ENCODE data around the gene KCNE3.
A peak's percentile ranks its signal among the peaks of the same experiment; 100 is the strongest.

Gene KCNE3

DNA sequence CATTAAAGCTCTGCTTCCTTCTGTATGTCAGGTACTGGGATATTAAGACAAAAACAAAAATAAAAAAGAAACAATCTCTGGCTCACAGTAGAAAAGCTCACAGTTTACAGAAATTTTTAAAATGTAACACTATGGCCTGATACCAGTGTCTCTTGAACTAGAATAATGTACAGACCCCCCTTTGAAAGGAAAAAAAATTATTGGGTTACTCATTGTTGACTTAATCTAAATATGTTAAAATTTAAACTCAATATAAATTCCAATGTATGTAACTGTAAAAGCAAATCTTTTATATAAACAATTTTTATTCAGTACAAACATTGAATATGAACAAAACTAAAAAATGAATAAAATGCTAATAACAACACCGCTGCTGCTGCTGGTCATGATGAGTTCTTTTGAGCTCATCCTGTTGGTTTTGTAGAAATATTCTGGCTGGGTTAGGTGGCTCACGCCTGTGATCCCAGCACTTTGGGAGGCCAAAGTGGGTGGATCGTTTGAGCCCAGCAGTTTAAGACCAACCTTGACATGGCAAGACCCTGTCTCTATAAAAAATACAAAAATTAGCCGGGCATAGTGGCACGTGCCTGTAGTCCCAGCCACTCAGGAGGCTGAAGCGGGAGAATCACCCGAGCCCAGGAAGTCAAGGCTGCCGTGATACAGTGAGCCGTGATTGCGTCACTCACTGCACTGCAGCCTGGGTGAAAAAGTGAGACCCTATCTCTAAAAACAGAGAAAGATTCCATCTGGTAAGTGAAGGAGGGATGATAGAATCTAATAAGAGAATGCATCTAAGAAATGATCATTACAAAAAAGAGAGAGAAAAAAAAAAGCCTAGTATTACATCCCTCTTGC lies 11.8 kb upstream of the KCNE3 start:
- Mint-ChIP-seq H3K27ac (no peak overlapping the region), H3K9me3 (no peaks in the 10 kb centered on the region), H3K27me3 (peaks cover 7% of the 10 kb centered on the region), H3K4me1 (peaks cover 6% of the 10 kb centered on the region), H3K4me3 (no peak overlapping the region)
- DNase-seq (no peak), ATAC-seq (no peak)

DNA sequence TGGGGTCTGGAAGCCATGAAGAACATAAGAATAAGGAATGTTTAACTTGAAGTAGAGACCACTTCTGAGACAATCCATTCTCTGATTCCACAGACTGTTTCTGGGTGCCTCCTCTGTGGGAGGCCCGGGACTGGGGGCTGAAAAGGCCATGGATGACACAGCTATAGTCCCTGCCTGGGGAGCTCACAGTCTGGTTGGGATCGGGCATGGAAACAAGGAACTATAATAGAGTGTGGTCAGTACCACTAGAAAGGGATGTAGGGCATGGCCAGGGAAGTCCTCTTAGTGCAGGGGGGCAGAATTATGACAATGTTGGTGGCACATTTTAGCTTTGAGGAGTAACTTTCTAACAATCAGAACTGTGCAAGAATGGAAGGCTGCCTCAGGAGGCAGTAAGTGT lies 9.2 kb upstream of the KCNE3 start:
- Mint-ChIP-seq H3K27ac (no peak overlapping the region), H3K9me3 (no peaks in the 10 kb centered on the region), H3K4me3 (no peak overlapping the region), H3K4me1 (peaks cover 16% of the 10 kb centered on the region), H3K27me3 (peaks cover 7% of the 10 kb centered on the region)
- no peak for ATAC-seq
- DNase-seq: no peak

DNA sequence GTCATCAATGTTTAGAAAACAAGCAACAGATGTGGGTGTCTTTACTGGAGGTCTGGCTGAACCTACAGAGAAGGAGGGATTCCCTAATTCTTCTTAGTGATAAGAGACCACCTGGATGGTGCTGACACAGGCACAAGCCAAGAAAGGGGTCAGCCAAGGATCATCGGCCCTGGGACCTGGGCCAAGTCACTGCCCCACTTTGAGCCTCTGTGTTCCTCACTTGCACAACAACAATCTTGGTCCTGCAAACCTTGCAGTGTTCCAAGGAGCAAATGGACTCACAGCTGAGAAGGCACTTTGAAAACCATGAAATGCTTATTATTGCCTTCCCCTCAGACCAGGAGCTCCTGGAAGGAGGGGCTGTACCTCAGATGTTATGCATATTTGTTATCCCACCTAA lies 7.0 kb upstream of the KCNE3 start:
- Mint-ChIP-seq H3K27me3 (peaks cover 7% of the 10 kb centered on the region), H3K9me3 (no peaks in the 10 kb centered on the region), H3K4me3 (no peak overlapping the region), H3K27ac (no peak overlapping the region), H3K4me1 (peaks cover 10% of the 10 kb centered on the region)
- ATAC-seq (no peak), DNase-seq (no peak)

DNA sequence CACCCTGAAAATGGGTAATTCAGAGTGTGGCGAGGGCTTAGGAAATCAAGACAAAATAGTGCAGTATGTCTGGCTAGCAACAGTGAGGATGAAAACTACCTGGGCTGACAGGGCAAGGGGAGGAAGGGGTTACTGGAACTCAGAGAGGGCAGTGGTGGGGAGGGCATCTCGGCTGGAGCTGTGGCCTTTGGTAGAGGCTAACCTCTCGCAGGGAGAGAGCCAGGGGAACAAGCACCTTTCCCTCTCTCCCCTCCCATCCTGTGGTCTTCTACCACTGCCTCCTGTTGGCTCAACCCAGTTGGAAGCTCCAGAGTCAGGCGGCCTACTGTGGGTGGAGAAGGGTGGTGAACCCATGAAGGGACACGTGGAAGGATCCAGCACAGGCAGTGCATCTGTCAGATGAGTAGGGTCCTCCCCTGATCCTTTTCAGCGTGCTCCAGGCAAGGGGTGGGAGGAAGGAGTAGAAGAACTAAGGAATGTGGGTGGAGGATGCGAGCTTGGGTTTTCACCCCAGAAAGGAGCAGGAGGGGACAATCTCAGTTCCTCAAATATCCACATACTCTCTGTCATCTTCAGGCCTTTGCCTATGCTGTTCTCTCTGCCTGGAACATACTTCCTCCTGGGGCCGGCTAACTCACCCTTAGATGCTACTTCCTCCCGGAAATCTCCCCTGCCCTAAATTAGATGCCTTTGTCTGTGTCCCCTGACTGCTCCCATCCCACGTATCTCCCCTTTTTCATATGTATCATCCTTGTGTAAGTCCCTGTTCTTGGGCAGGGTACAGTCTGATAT lies 6.2 kb upstream of the KCNE3 start:
- DNase-seq: no peak
- Mint-ChIP-seq H3K9me3 (no peaks in the 10 kb centered on the region), H3K4me1 (peaks cover 10% of the 10 kb centered on the region), H3K27ac (peak overlapping the region in 1 of 2 donors; percentile 42), H3K27me3 (peaks cover 11% of the 10 kb centered on the region), H3K4me3 (no peak overlapping the region)
- ATAC-seq: no peak

DNA sequence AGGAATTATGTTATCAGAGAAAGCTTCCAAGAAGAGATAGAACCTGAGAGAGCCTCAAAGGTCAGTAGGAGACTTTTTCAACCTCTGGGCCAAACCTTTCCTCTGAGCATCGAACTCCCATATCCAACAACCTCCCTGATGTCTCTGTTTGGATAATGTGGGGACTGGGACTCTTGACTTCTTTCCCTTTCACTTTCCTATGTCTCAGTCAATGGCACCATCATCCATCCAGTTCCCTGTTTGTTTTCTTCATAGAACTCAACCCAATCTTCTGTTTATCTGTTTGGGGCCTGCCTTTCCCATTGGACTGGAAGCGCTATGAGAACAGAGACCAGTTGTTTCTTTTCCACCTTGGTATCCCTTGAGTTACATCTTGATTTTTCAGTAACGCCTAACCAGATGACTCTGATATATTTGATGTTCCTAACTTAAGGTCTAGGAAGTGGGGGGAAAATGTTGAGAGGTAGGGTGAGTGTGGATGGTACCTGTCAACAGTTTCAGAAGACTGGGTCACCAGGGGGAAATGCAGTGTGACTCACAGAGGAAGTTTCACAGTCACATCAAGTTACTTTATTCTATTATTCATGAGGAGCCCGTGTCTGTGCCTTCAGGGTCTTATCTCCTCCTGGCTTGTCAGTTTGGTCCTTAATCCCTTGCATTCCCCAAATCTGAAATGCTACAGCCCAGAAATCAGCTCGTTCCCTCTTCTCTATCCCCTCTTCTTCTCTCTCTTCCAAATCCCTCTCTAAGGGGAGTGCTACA lies 4.5 kb upstream of the KCNE3 start:
- ATAC-seq (no peak), DNase-seq (no peak)
- Mint-ChIP-seq H3K27ac (peak overlapping the region in 1 of 2 donors; percentile 3), H3K27me3 (peaks cover 28% of the 10 kb centered on the region), H3K4me1 (peaks cover 10% of the 10 kb centered on the region), H3K4me3 (no peak overlapping the region), H3K9me3 (no peaks in the 10 kb centered on the region)

DNA sequence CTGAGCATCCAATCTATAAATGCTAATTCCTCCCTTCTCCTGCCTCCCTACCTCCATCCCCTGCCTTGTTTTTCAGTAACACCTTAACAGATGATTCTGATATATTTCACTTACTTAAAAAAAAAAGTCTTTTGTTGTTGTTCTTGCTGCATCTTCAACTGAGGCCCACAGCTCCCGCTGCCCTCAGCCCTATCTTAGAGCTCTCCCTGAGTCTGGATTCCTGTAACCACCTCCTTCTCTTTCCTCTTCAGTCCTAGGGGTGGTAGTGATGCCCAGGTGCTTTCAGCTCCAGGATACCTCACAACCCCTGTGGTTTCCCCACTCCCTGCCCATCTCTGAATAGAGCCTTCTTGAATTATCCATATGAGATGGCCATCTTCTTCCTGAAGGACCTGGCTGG lies 3.7 kb upstream of the KCNE3 start:
- Mint-ChIP-seq H3K4me3 (no peak overlapping the region), H3K9me3 (no peaks in the 10 kb centered on the region), H3K4me1 (peaks cover 10% of the 10 kb centered on the region), H3K27me3 (peaks cover 29% of the 10 kb centered on the region), H3K27ac (no peak overlapping the region)
- ATAC-seq (no peak), DNase-seq (no peak)

DNA sequence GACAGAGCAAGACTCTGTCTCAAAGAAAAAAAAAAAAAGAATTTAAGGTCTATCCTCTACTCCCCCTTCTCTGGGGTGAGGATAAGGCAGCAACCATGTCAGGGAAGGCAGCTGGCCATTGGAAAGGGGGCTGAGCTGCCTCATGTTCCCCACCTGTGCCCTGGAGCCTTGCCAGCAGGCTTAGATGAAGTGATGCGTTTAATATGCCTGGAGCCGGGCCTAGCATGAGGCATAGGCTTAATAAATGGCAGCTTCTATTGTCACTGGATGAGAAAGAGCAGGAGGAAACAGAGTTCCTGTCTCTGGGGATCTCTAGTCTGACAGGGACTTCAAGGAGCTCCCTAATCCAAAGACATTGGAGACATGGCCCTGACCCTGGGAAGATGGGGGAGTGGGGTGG lies 3.2 kb upstream of the KCNE3 start:
- no peaks in the 10 kb centered on the region for H3K9me3 Mint-ChIP-seq
- no peak for ATAC-seq
- H3K27ac Mint-ChIP-seq: no peak overlapping the region
- no peak overlapping the region for H3K4me3 Mint-ChIP-seq
- DNase-seq: no peak
- H3K4me1 Mint-ChIP-seq: peaks cover 10% of the 10 kb centered on the region
- H3K27me3 Mint-ChIP-seq: peaks cover 34% of the 10 kb centered on the region

DNA sequence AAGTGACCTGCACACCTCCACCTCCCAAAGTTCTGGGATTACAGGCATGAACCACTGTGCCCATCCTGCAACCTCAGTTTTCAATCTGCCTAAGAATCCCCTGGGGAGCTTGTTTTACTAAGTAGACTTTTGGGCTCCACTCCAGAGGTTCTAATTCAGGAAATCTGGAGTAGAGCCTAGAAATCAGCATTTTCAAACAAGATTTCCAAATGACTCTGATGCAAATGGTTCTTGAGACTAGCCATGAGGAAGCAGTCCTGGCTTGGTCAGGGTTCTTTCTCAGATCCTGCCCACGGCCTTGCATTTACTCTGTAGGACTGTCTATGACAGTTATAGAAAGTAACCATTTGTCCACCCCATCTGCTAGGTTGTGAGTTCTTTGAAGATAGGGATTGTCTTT lies 1.6 kb upstream of the KCNE3 start:
- H3K4me3 Mint-ChIP-seq: no peak overlapping the region
- ATAC-seq: no peak
- peaks cover 45% of the 10 kb centered on the region for H3K27me3 Mint-ChIP-seq
- DNase-seq: no peak
- peaks cover 10% of the 10 kb centered on the region for H3K4me1 Mint-ChIP-seq
- no peak overlapping the region for H3K27ac Mint-ChIP-seq
- no peaks in the 10 kb centered on the region for H3K9me3 Mint-ChIP-seq

DNA sequence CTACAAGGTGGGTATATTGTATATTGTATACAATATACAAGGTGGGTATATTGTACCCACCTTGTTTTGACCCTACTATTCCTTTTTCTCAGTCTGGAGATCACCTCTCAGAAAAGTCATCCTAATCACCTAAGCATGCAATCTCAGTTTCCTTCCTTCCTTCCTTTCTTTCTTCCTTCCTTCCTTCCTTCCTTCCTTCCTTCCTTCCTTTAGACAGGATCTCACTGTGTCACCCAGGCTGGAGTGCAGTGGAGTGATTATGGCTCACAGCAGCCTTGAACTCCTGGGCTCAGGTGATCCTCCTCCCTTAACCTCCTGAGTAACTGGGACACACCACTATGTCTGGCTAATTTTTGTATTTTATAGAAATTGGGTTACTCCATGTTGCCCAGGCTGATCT lies 1.2 kb upstream of the KCNE3 start:
- Mint-ChIP-seq H3K27me3 (peaks cover 45% of the 10 kb centered on the region), H3K4me1 (peaks cover 10% of the 10 kb centered on the region), H3K27ac (no peak overlapping the region), H3K4me3 (no peak overlapping the region), H3K9me3 (no peaks in the 10 kb centered on the region)
- ATAC-seq: no peak
- DNase-seq: no peak

DNA sequence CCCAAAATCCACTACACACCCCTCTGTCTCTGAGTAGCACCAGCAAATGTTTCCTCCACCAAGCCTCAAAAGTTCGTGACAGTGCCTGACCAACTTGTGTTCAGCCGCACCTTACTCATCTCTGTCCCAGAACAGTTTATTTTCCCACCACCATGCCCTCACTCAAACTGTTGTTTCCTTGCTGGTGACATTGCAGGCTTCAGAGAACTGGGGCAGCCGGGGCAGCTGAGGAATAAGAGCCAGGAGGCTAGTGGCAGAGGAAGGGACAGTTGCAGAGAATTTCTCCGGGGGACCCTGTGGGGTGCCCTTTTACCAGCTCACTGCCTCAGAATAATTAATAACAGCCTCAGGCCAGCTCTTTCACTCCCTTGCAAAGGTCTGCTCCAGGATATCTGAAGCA lies 709 bp upstream of the KCNE3 start:
- no peaks in the 10 kb centered on the region for H3K9me3 Mint-ChIP-seq
- H3K27me3 Mint-ChIP-seq: peaks cover 45% of the 10 kb centered on the region
- no peak overlapping the region for H3K27ac Mint-ChIP-seq
- DNase-seq: no peak
- H3K4me3 Mint-ChIP-seq: peak overlapping the region in 1 of 2 donors; percentile 66
- peaks cover 10% of the 10 kb centered on the region for H3K4me1 Mint-ChIP-seq
- no peak for ATAC-seq

DNA sequence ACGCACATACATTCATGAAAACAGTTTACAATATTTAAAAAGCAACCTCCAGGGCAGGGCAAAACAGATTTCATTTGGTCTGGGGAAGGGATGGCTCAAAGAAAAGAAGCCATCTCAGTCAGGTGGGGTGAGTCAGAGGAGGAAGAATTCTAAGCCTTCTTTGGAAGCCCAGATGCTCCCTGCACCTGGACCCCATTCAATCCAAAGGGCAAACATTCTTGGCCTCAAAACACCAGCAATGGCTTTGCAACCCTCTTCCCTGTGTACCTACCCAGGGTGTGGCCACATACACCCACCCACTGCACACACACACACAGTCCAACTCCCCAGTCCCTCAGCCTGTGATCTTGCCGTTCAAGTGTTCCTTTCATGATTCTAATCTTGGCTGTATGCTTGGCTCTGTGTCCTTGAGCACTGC lies 2.0 kb downstream of the KCNE3 start:
- Mint-ChIP-seq H3K9me3 (no peaks in the 10 kb centered on the region), H3K27ac (no peak overlapping the region), H3K4me3 (no peak overlapping the region), H3K4me1 (no peaks in the 10 kb centered on the region), H3K27me3 (peaks cover 45% of the 10 kb centered on the region)
- no peak for ATAC-seq
- DNase-seq: no peak

DNA sequence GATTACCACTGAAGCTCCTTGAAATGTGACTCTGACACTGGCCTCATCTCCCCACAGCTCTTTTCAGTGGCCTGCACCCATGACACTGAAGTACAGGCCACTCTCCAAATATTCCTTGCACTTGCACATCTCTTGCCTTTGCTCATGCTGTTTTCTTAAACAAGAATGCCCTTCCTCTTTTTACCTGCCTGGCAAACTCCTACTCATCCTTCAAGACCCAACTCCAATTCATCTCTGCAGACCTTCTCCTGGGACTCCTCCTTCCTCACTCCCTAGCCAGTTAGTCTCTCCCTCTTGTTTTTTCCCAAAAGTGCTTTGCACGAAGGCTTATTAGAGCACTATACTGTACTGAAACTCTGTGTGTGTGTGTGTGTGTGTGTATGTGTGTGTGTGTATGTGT lies 2.6 kb downstream of the KCNE3 start:
- Mint-ChIP-seq H3K27ac (no peak overlapping the region), H3K9me3 (no peaks in the 10 kb centered on the region), H3K27me3 (peaks cover 45% of the 10 kb centered on the region), H3K4me1 (no peaks in the 10 kb centered on the region), H3K4me3 (no peak overlapping the region)
- ATAC-seq (no peak), DNase-seq (no peak)

DNA sequence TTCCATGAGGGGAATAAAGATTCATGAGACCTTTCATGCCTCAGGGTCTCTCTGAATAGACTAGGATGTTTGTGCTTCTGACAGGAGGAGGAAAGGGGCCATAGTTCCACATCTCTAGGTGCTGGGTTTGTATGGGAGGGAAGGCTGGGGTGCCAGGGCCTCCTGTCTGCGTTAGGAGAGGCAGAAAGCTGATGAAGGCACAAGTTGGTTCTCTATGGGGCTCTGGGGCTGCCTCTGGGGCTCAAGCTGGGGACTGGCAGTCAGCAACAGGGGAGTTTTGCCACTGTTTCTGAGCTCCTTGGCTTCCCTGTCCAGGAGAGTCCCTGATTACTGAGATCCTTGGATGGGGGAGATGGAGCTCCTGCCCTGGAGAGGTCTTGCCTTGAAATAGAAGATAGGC lies 4.1 kb downstream of the KCNE3 start:
- Mint-ChIP-seq H3K9me3 (no peaks in the 10 kb centered on the region), H3K27ac (peak overlapping the region; percentile 5 to 28), H3K4me3 (no peak overlapping the region), H3K4me1 (no peaks in the 10 kb centered on the region), H3K27me3 (peaks cover 37% of the 10 kb centered on the region)
- DNase-seq (no peak), ATAC-seq (no peak)

DNA sequence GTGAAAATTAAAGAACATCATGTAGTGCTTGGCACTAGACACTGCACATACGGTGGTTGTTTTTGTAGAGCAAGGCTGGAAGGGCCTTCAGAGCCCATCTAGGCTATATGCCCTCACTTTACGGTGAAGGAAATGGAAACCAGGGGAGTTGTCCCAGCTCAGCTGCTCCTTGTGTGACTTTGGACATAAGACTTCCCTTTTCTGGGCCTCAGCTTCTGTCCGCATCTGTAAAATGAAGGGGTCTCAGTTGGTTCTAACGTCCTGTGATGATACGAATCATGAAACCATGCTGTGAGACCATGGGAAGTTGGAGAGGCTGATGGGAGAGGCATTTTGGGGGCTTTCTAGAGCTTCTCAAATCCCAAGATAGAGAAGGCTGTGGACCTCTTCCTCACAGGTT lies 4.7 kb downstream of the KCNE3 start:
- no peaks in the 10 kb centered on the region for H3K4me1 Mint-ChIP-seq
- H3K9me3 Mint-ChIP-seq: no peaks in the 10 kb centered on the region
- ATAC-seq: no peak
- H3K4me3 Mint-ChIP-seq: no peak overlapping the region
- peaks cover 31% of the 10 kb centered on the region for H3K27me3 Mint-ChIP-seq
- no peak overlapping the region for H3K27ac Mint-ChIP-seq
- no peak for DNase-seq

DNA sequence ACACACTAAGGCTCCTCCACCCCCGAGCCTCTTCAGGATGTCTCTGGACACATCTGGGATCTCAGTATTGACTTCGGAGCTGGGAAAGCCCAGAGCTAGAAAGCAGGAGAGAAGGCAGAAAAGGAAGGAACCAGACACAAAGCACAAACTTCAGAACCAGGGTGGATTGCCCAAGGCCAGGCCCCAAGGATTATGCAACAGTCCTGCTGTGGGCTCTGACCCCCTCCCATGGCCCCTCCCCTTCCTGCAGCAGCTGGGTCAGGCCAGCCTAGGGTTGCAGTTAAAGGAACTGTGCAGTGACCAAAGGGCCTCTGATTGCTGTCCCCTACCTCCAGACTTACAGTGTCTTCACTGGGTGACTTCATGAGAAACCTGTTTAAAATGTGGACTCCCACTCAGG lies 5.3 kb downstream of the KCNE3 start:
- Mint-ChIP-seq H3K27ac (no peak overlapping the region), H3K9me3 (no peaks in the 10 kb centered on the region), H3K4me1 (no peaks in the 10 kb centered on the region), H3K4me3 (no peak overlapping the region), H3K27me3 (peaks cover 26% of the 10 kb centered on the region)
- ATAC-seq: no peak
- DNase-seq: no peak
